ENCODE data around the gene ATP9A.

- no peak for TF ChIP-seq CTCF (IDR thresholded peaks at IDR 0.05; ENCODE audit: insufficient read depth, low read length)
- TF ChIP-seq POLR2AphosphoS5 (IDR thresholded peaks at IDR 0.05; ENCODE audit: low read depth), result no peak
- no peak for TF ChIP-seq REST (IDR thresholded peaks at IDR 0.05; ENCODE audit: insufficient replicate concordance, low read depth)
- TF ChIP-seq GABPA (IDR thresholded peaks at IDR 0.05; ENCODE audit: low read depth), result no peak
These were observed 23.4 kb upstream of the ATP9A start for GRCh38 chr20:51791626-51792025.

All from HL-60 (cell line).